Suprapubic skin (tissue), 4 donors: Measurements from ENCODE around the gene NPC1. TPM values are rescaled to one million over a fixed set of nuclear protein-coding genes. Genes with fewer than 3 reads are reported as not detected.

ENCODE experiments used
- DNase-seq, 2 donors: peaks; one replicate each; pipeline ENCODE4 v3.0.0-alpha.2; 2019; ENCODE audit warnings: low spot score in 2 of 2
- H3K27ac ChIP-seq: fragments of 200-600 bp; sonication (generic); one replicate; pipeline ENCODE4 v1.5.1; 2019
- H3K27me3 ChIP-seq: fragments of 200-600 bp; sonication (generic); one replicate; pipeline ENCODE4 v1.5.1; 2019
- H3K36me3 ChIP-seq: fragments of 200-600 bp; sonication (generic); one replicate; pipeline ENCODE4 v1.5.1; 2019
- H3K4me1 ChIP-seq: fragments of 200-600 bp; sonication (generic); one replicate; pipeline ENCODE4 v1.5.1; 2019
- H3K4me3 ChIP-seq: fragments of 200-600 bp; sonication (generic); one replicate; pipeline ENCODE4 v1.5.1; 2019; ENCODE audit warnings: mild to moderate bottlenecking
- H3K9me3 ChIP-seq: fragments of 200-600 bp; sonication (generic); one replicate; pipeline ENCODE4 v1.5.1; 2019
- CTCF ChIP-seq, 2 donors: fragments of 200-600 bp in 1 of 2; fragments of 450-650 bp in 1 of 2; sonication (generic) in 1 of 2; IDR thresholded peaks; one replicate each; pipeline ENCODE4 v1.5.1; 2016 to 2019; ENCODE audit warnings: antibody characterized with exemption in 2 of 2, mild to moderate bottlenecking in 1 of 2, moderate library complexity in 1 of 2
- EP300 ChIP-seq: sonication (generic); formaldehyde crosslinking; IDR thresholded peaks from one replicate; pipeline ENCODE4 v1.6.1; 2017; ENCODE audit warnings: antibody characterized with exemption
- POLR2A ChIP-seq, 2 donors: fragments of 450-650 bp; IDR thresholded peaks; one replicate each; pipeline ENCODE4 v1.6.1; 2017; ENCODE audit warnings: antibody characterized with exemption in 2 of 2, mild to moderate bottlenecking in 2 of 2, moderate library complexity in 2 of 2
- POLR2AphosphoS5 ChIP-seq, 3 donors: sonication (generic); formaldehyde crosslinking; IDR thresholded peaks; one replicate each; pipeline ENCODE4 v1.6.1; 2017; ENCODE audit warnings: antibody characterized with exemption in 3 of 3
- WGBS: methylation state at CpG from one replicate; pipeline ENCODE4 v1.1.5; 2018; 5-methylcytosine and 5-hydroxymethylcytosine counted together
- total RNA-seq, 4 donors: library from RNA; depleted of rRNA; stranded (reverse); fragments of >200 nt; gene quantifications; one replicate each; pipeline ENCODE4 v1.1.0, GENCODE V29; 2016

Gene NPC1
- total RNA-seq, 4 donors from 2014 or later: 73.5 to 132 (median 90.3) TPM

- H3K4me3 ChIP-seq: no peak overlapping the region
- no peaks in the 10 kb centered on the region for H3K9me3 ChIP-seq
- no peaks in the 10 kb centered on the region for H3K36me3 ChIP-seq
- H3K27ac ChIP-seq: no peak overlapping the region
- TF ChIP-seq POLR2A (IDR thresholded peaks at IDR 0.05): no peak
- TF ChIP-seq POLR2AphosphoS5 (IDR thresholded peaks at IDR 0.05): no peak
- no peak for TF ChIP-seq CTCF (IDR thresholded peaks at IDR 0.05)
- no peak for TF ChIP-seq EP300
- DNase-seq: no peak
- no peaks in the 10 kb centered on the region for H3K27me3 ChIP-seq
- WGBS: 92% methylated on average over 6 of the region's 6 CpGs
- peaks cover 29% of the 10 kb centered on the region for H3K4me1 ChIP-seq
These were observed 84.7 kb downstream of the NPC1 start for GRCh38 chr18:23501626-23502025.

- Histone ChIP-seq H3K4me3 (no peak overlapping the region), H3K36me3 (no peaks in the 10 kb centered on the region), H3K4me1 (peaks cover 20% of the 10 kb centered on the region), H3K27ac (no peak overlapping the region), H3K27me3 (no peaks in the 10 kb centered on the region), H3K9me3 (no peaks in the 10 kb centered on the region)
- no peak for DNase-seq
- no peak for TF ChIP-seq CTCF (IDR thresholded peaks at IDR 0.05)
- no peak for TF ChIP-seq POLR2A (IDR thresholded peaks at IDR 0.05)
- TF ChIP-seq POLR2AphosphoS5 (IDR thresholded peaks at IDR 0.05): no peak
- no peak for TF ChIP-seq EP300
- 79% methylated on average over 11 of the region's 11 CpGs for WGBS
These were observed 87.0 kb downstream of the NPC1 start for GRCh38 chr18:23499291-23499781.

GRCh38 chr18:23498877-23499276 lies 87.4 kb downstream of the NPC1 start:
- Histone ChIP-seq H3K4me3 (no peak overlapping the region), H3K4me1 (peaks cover 15% of the 10 kb centered on the region), H3K27me3 (no peaks in the 10 kb centered on the region), H3K36me3 (no peaks in the 10 kb centered on the region), H3K9me3 (no peaks in the 10 kb centered on the region), H3K27ac (no peak overlapping the region)
- DNase-seq: peak in 1 of 2 donors; percentile 86
- no peak for TF ChIP-seq POLR2A (IDR thresholded peaks at IDR 0.05)
- peak; percentile 28 to 87 for TF ChIP-seq CTCF (IDR thresholded peaks at IDR 0.05)
- TF ChIP-seq POLR2AphosphoS5 (IDR thresholded peaks at IDR 0.05): no peak
- 35% methylated on average over 5 of the region's 5 CpGs for WGBS

- peaks cover 14% of the 10 kb centered on the region for H3K4me1 ChIP-seq
- H3K9me3 ChIP-seq: no peaks in the 10 kb centered on the region
- no peaks in the 10 kb centered on the region for H3K36me3 ChIP-seq
- TF ChIP-seq EP300: no peak
- 91% methylated on average over 2 of the region's 2 CpGs for WGBS
- H3K27ac ChIP-seq: no peak overlapping the region
- no peaks in the 10 kb centered on the region for H3K27me3 ChIP-seq
- no peak overlapping the region for H3K4me3 ChIP-seq
- DNase-seq: no peak
These were observed 88.2 kb downstream of the NPC1 start for GRCh38 chr18:23498117-23498516.

- WGBS: 58% methylated on average over 12 of the region's 12 CpGs
- no peaks in the 10 kb centered on the region for H3K27me3 ChIP-seq
- H3K9me3 ChIP-seq: no peaks in the 10 kb centered on the region
- TF ChIP-seq POLR2AphosphoS5 (IDR thresholded peaks at IDR 0.05) (no peak), EP300 (no peak)
- H3K4me1 ChIP-seq: peaks cover 7% of the 10 kb centered on the region
- H3K36me3 ChIP-seq: no peaks in the 10 kb centered on the region
- no peak overlapping the region for H3K4me3 ChIP-seq
- no peak for DNase-seq
- H3K27ac ChIP-seq: no peak overlapping the region
These were observed 90.4 kb downstream of the NPC1 start for GRCh38 chr18:23495723-23496440.

GRCh38 chr18:23494992-23495391 lies 91.3 kb downstream of the NPC1 start:
- Histone ChIP-seq H3K4me3 (no peak overlapping the region), H3K4me1 (peaks cover 7% of the 10 kb centered on the region), H3K27ac (no peak overlapping the region), H3K9me3 (no peaks in the 10 kb centered on the region), H3K27me3 (no peaks in the 10 kb centered on the region), H3K36me3 (no peaks in the 10 kb centered on the region)
- DNase-seq: no peak
- TF ChIP-seq POLR2AphosphoS5 (IDR thresholded peaks at IDR 0.05): no peak
- TF ChIP-seq EP300: no peak
- TF ChIP-seq CTCF (IDR thresholded peaks at IDR 0.05): no peak
- no peak for TF ChIP-seq POLR2A (IDR thresholded peaks at IDR 0.05)
- WGBS: 71% methylated on average over 1 of the region's 1 CpG
